Ovary (tissue), 3 donors: Measurements from ENCODE around the gene NAV1.

Experiments used
- CTCF ChIP-seq, 3 donors: fragments of 450-650 bp in 2 of 3; fragments of 200-600 bp in 1 of 3; IDR thresholded peaks; one replicate each; pipeline versions ENCODE4 v1.5.1 to v1.8.0; 2016 to 2022; ENCODE audit warnings: antibody characterized with exemption in 3 of 3, mild to moderate bottlenecking in 1 of 3
- POLR2A ChIP-seq: fragments of 450-650 bp; IDR thresholded peaks from one replicate; pipeline ENCODE4 v1.6.1; 2017; ENCODE audit warnings: antibody characterized with exemption, mild to moderate bottlenecking, moderate library complexity
- donor health status: DM: no; HTN: no; CAD: no.

- no peak for TF ChIP-seq CTCF (IDR thresholded peaks at IDR 0.05)
- no peak for TF ChIP-seq POLR2A
These were observed 39.7 kb upstream of the NAV1 start for GRCh38 chr1:201499191-201499590.
